Endothelial cell of umbilical vein (primary cell): Measurements from ENCODE around the gene BRD1. TPM values are rescaled to one million over a fixed set of nuclear protein-coding genes. Genes with fewer than 3 reads are reported as not detected.

Experiments
- BruUV-seq: library from RNA; stranded (reverse); fragments of 400-500 nt; replicated peaks from 2 replicates; lab custom pipeline; 2021; lab: Mats Ljungman, UMichigan
- CTCF ChIA-PET: fragments of 300-600, 350-600 bp; sonication (Branson Sonifier 250); formaldehyde crosslinking; loops from one replicate; lab custom pipeline; 2021; ENCODE audit warnings: antibody characterized with exemption, inconsistent platforms; lab: Charles Lee
- POLR2A ChIA-PET: fragments of 300-600, 350-600 bp; sonication (Branson Sonifier 250); formaldehyde crosslinking; loops from one replicate; lab custom pipeline; 2021; ENCODE audit warnings: antibody characterized with exemption, inconsistent platforms; lab: Charles Lee
- DNase-seq: peaks from one replicate; pipeline ENCODE4 v3.0.0-alpha.2; 2011; ENCODE audit warnings: low read depth, low spot score
- FAIRE-seq: peaks from 2 replicates; lab custom pipeline; 2011; peaks lifted over from hg19 to GRCh38; lab: Jason Lieb, UNC
- H2AFZ ChIP-seq: 2 replicates; pipeline ENCODE4 v1.6.0; 2012; ENCODE audit warnings: low read depth, low read length, control low read depth, inconsistent platforms
- H3K27ac ChIP-seq: 2 replicates; pipeline ENCODE4 v1.5.1; 2011; ENCODE audit warnings: low read depth, mild to moderate bottlenecking, control low read depth, low read length, moderate library complexity; ENCODE audit not compliant: insufficient read depth
- H3K27me3 ChIP-seq, 2 experiments: 2 replicates each; pipeline versions ENCODE4 v1.6.0 to v1.6.1; 2011; ENCODE audit warnings: low read length in 2 of 2, mixed read lengths in 1 of 2; ENCODE audit not compliant: control insufficient read depth in 2 of 2, insufficient read depth in 2 of 2
- H3K36me3 ChIP-seq, 2 experiments: 2 replicates in 1 of 2; 3 replicates in 1 of 2; pipeline ENCODE4 v1.5.1; 2011; ENCODE audit warnings: low read length in 2 of 2, mild to moderate bottlenecking in 1 of 2, moderate library complexity in 1 of 2; ENCODE audit not compliant: control insufficient read depth in 2 of 2, insufficient read depth in 2 of 2; ENCODE audit errors: extremely low read depth in 1 of 2
- H3K4me1 ChIP-seq: 3 replicates; pipeline ENCODE4 v1.5.1; 2011; ENCODE audit warnings: mild to moderate bottlenecking, low read length; ENCODE audit not compliant: control insufficient read depth, insufficient read depth; ENCODE audit errors: extremely low read depth
- H3K4me2 ChIP-seq: 2 replicates; pipeline ENCODE4 v1.6.1; 2011; ENCODE audit warnings: low read length, control low read depth, mixed read lengths; ENCODE audit not compliant: insufficient read depth
- H3K4me3 ChIP-seq, 3 experiments: fragments of 200-600 bp in 1 of 3; sonication (generic), shearing (Covaris generic) in 1 of 3; replicated peaks in 1 of 3; 2 replicates each; pipeline ENCODE4 v1.5.1; 2011 to 2016; ENCODE audit warnings: control low read depth in 3 of 3, low read length in 3 of 3, mild to moderate bottlenecking in 2 of 3, inconsistent platforms in 1 of 3, low read depth in 1 of 3, moderate library complexity in 1 of 3; ENCODE audit not compliant: insufficient read depth in 1 of 3
- H3K79me2 ChIP-seq: 2 replicates; pipeline ENCODE4 v1.6.0; 2012; ENCODE audit warnings: low read length, inconsistent platforms; ENCODE audit not compliant: control insufficient read depth, insufficient read depth
- H3K9ac ChIP-seq: replicated peaks from 2 replicates; pipeline ENCODE3; 2011; ENCODE audit warnings: low read length, control low read depth; ENCODE audit not compliant: insufficient read depth; ENCODE audit errors: extremely low read depth
- H3K9me1 ChIP-seq: replicated peaks from 3 replicates; pipeline ENCODE4 v1.6.0; 2011; ENCODE audit warnings: mild to moderate bottlenecking, low read length; ENCODE audit not compliant: control insufficient read depth, insufficient read depth; ENCODE audit errors: extremely low read depth
- H3K9me3 ChIP-seq: replicated peaks from 2 replicates; pipeline ENCODE4 v1.5.1; 2012; ENCODE audit warnings: low read length, inconsistent platforms; ENCODE audit not compliant: control insufficient read depth, insufficient read depth
- H4K20me1 ChIP-seq: replicated peaks from 2 replicates; pipeline ENCODE3; 2011; ENCODE audit warnings: mild to moderate bottlenecking, low read length; ENCODE audit not compliant: control insufficient read depth, insufficient read depth; ENCODE audit errors: extremely low read depth
- CTCF ChIP-seq, 2 donors: IDR thresholded peaks; 1 replicate in 1 of 2; 2 replicates in 1 of 2; pipeline ENCODE4 v1.5.1; 2011; ENCODE audit warnings: low read length in 2 of 2, mild to moderate bottlenecking in 2 of 2, moderate library complexity in 2 of 2, control low read depth in 1 of 2, inconsistent platforms in 1 of 2, low read depth in 1 of 2; ENCODE audit not compliant: insufficient read depth in 1 of 2; ENCODE audit errors: extremely low read depth in 1 of 2
- EZH2 ChIP-seq: IDR thresholded peaks from 2 replicates; pipeline ENCODE4 v1.6.1; 2012; ENCODE audit warnings: borderline replicate concordance, low read depth, mild to moderate bottlenecking, moderate library complexity, low read length, inconsistent platforms; ENCODE audit not compliant: severe bottlenecking
- FOS ChIP-seq: IDR thresholded peaks from 2 replicates; pipeline ENCODE4 v1.6.1; 2011; ENCODE audit warnings: mild to moderate bottlenecking, low read length, moderate library complexity, borderline replicate concordance; ENCODE audit not compliant: insufficient read depth
- GATA2 ChIP-seq: IDR thresholded peaks from 2 replicates; pipeline ENCODE4 v1.7.0; 2011; ENCODE audit warnings: low read depth, mild to moderate bottlenecking, moderate library complexity, mixed read lengths, low read length; ENCODE audit not compliant: insufficient read length, insufficient read depth
- JUN ChIP-seq: IDR thresholded peaks from 2 replicates; pipeline ENCODE4 v1.6.1; 2011; ENCODE audit warnings: borderline replicate concordance, low read depth; ENCODE audit not compliant: insufficient read length, insufficient read depth
- MAX ChIP-seq: IDR thresholded peaks from 2 replicates; pipeline ENCODE4 v1.6.1; 2011; ENCODE audit not compliant: insufficient read depth, insufficient read length
- MYC ChIP-seq: IDR thresholded peaks from one replicate; pipeline ENCODE4 v1.6.1; 2011; ENCODE audit warnings: mild to moderate bottlenecking, low read depth, low read length
- POLR2AphosphoS5 ChIP-seq: IDR thresholded peaks from 2 replicates; pipeline ENCODE4 v1.6.1; 2012; ENCODE audit warnings: low read depth, mild to moderate bottlenecking, control low read depth, low read length, moderate library complexity; ENCODE audit not compliant: insufficient read depth
- dilution Hi-C: fragments of 300-500 bp; cut with MboI; formaldehyde crosslinking; loops from one replicate; pipeline ENCODE4 v1.15.0; 2019; ENCODE audit warnings: low sequenced_read_pairs; ENCODE audit not compliant: extremely low pct_ligation_motif_present
- intact Hi-C: fragments of 100-400 bp; cut with micrococcal nuclease; formaldehyde crosslinking; loops from one replicate; pipeline ENCODE4 v1.10.0; 2022
- polyA plus RNA-seq, 4 experiments: library from polyadenylated mRNA; depleted of rRNA in 3 of 4; stranded (reverse) in 3 of 4; unstranded in 1 of 4; fragments of >200 nt; gene quantifications; 2 replicates each; pipeline versions ENCODE4 v1.2.1 to v1.2.3, GENCODE V29; 2011 to 2012; ENCODE audit warnings: missing spikeins in 1 of 4
- total RNA-seq: library from RNA; stranded (reverse); gene quantifications from 2 replicates; pipeline ENCODE4 v1.2.3, GENCODE V29; 2021

BRD1 gene
- total and polyA plus RNA-seq, 2 donors (not counting 3 experiments of a cell fraction or from before 2014, with no cell fraction given): 8.1 to 41.1 TPM

GRCh38 chr22:49763696-49764095 lies 64.0 kb downstream of the BRD1 start:
- intact Hi-C loops: no loop called here
- Histone ChIP-seq H3K4me2 (no peak overlapping the region), H3K9me3 (no peaks in the 10 kb centered on the region), H3K9me1 (no peaks in the 10 kb centered on the region), H2AFZ (no peak overlapping the region), H3K4me1 (no peaks in the 10 kb centered on the region), H3K4me3 (no peak overlapping the region), H3K79me2 (no peaks in the 10 kb centered on the region), H4K20me1 (no peaks in the 10 kb centered on the region), H3K27me3 (no peaks in the 10 kb centered on the region), H3K9ac (no peak overlapping the region), H3K27ac (no peak overlapping the region), H3K36me3 (no peaks in the 10 kb centered on the region)
- TF ChIP-seq POLR2AphosphoS5: no peak
- TF ChIP-seq FOS: no peak
- no peak for TF ChIP-seq EZH2
- no peak for TF ChIP-seq MAX
- TF ChIP-seq CTCF (IDR thresholded peaks at IDR 0.05; ENCODE audit: extremely low read depth in 1 of 2, insufficient read depth in 1 of 2, low read depth in 1 of 2, low read length in 2 of 2): no peak
- TF ChIP-seq MYC: no peak
- no peak for TF ChIP-seq JUN
- TF ChIP-seq GATA2: no peak
- BruUV-seq: no TSS peak
- dilution Hi-C loops: no loop called here
- ChIA-PET POLR2A (no interaction called here), CTCF (no interaction called here)
- no peak for FAIRE-seq
- no peak for DNase-seq
